Effector memory CD8-positive, alpha-beta T cell (primary cell): ENCODE measurements around the gene ABCG1.

Source experiments
- ATAC-seq: fragments of 150-1000 bp; cut with Tn5 transposase; replicated peaks from 2 replicates; pipeline ENCODE4 v1.10.0; 2021; ENCODE audit warnings: mild to moderate bottlenecking, moderate library complexity
- DNase-seq, 3 experiments: peaks; one replicate each; pipeline ENCODE4 v3.0.0; 2021
- H3K27ac Mint-ChIP-seq, 2 donors: one replicate each; pipeline ENCODE4 v1.8.0; 2022; ENCODE audit warnings: mild to moderate bottlenecking in 2 of 2, mixed read lengths in 2 of 2, moderate library complexity in 2 of 2
- H3K27me3 Mint-ChIP-seq, 2 donors: one replicate each; pipeline ENCODE4 v1.8.0; 2022; ENCODE audit warnings: mixed read lengths in 2 of 2
- H3K36me3 Mint-ChIP-seq: one replicate; pipeline ENCODE4 v1.8.0; 2022; ENCODE audit warnings: mild to moderate bottlenecking, moderate library complexity, mixed read lengths; ENCODE audit not compliant: insufficient read depth
- H3K4me1 Mint-ChIP-seq, 2 donors: one replicate each; pipeline ENCODE4 v1.8.0; 2022; ENCODE audit warnings: low read depth in 2 of 2, mixed read lengths in 2 of 2
- H3K4me3 Mint-ChIP-seq, 2 donors: one replicate each; pipeline ENCODE4 v1.8.0; 2022; ENCODE audit warnings: mild to moderate bottlenecking in 2 of 2, mixed read lengths in 2 of 2, moderate library complexity in 2 of 2
- H3K9me3 Mint-ChIP-seq, 2 donors: one replicate each; pipeline ENCODE4 v1.8.0; 2022; ENCODE audit warnings: mixed read lengths in 2 of 2

ABCG1 gene

DNA sequence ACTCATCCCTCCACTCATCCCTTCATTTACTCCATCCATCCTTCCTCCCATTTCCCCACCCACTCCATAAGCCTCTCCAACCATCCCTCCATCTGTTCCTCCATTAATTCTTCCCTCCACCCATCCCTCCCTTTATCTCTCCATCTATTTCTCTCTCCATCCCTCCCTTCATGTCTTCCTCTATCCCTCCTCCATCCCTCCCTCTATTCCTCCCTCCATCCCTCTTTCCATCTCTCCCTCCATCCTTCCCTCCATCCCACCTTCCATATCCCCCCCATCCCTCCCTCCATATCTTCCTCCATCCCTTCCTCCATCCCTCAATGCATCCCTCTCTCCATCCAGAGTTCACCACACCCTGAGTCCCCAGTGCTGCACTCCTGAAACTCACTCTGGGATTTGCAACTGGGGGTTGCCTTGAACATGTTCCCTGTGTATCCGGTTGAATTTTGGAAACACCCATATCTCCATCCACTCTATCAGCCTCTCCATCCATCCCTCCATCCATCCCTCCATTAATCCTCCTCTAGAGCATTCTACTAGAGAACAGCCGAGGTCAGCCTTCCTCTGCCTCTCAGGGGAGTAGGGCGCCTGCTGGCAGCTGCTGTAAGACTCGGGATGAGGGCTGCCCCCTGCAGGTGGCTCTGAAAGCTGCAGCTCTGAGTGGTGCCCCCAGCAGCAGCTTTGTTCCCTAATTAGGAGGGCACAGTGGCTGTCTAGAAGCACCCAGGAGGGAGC is 39.4 kb downstream of the ABCG1 start:
- DNase-seq = peak; percentile 82 to 85 (median 83)
- peaks cover 42% of the 10 kb centered on the region for H3K36me3 Mint-ChIP-seq
- H3K9me3 Mint-ChIP-seq = no peaks in the 10 kb centered on the region
- H3K27me3 Mint-ChIP-seq = no peaks in the 10 kb centered on the region
- peak; percentile 95 for ATAC-seq
- H3K27ac Mint-ChIP-seq = peak overlapping the region; percentile 19 to 30
- H3K4me3 Mint-ChIP-seq = no peak overlapping the region
- peaks cover 23% of the 10 kb centered on the region in 2 donors for H3K4me1 Mint-ChIP-seq

DNA sequence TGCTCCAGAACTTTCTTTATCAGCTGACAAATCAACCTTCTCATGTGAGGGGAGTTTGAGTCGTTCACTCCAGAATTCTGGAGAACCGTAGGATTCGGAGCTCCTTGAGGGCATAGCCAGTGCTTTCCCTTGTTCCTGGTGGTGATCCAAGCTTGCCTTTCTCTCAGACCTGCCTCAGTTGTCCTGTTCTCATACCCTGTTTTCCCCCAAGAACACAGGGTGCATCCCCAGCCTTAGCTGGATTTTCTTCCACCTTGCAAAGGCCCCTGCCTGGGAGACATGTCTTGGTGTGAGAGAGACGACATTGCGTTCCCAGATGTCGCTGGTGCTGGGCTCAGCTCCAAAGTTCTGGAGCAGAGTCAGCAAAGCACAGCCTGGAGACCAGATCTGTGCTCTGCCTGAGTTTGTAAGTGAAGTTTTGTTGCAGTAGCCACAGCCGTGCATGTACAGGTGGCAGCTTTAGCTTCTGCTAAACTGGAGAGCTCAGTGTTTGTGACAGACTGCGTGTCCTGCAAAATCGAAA is 40.0 kb downstream of the ABCG1 start:
- peaks cover 46% of the 10 kb centered on the region for H3K36me3 Mint-ChIP-seq
- H3K27ac Mint-ChIP-seq = peak overlapping the region; percentile 19 to 49
- H3K4me3 Mint-ChIP-seq = no peak overlapping the region
- peaks cover 17 to 19% of the 10 kb centered on the region in 2 donors for H3K4me1 Mint-ChIP-seq
- DNase-seq (no peak), ATAC-seq (no peak)
- no peaks in the 10 kb centered on the region for H3K27me3 Mint-ChIP-seq
- H3K9me3 Mint-ChIP-seq = no peaks in the 10 kb centered on the region

DNA sequence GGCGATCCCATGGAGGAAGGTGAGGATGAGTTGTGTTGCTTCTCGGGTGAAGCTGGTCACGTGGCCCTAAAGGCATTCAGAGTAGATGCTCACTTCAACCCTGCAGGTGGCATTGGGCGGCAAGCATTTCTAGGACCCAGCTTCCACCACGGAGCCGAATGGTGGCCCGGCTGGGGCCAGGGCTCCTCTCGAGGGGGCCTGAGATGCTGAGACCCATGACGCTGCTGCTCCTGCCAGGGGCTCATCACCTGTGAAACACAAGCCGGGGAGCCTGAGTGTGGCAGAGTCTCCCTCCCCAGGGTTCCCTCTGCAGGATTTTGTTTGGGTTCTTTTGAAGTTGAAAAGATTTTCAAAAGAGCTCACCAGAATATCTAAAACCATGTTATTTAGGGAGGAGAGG is 41.2 kb downstream of the ABCG1 start:
- Mint-ChIP-seq H3K27ac (no peak overlapping the region), H3K27me3 (no peaks in the 10 kb centered on the region), H3K4me1 (peaks cover 13 to 15% of the 10 kb centered on the region in 2 donors), H3K9me3 (no peaks in the 10 kb centered on the region), H3K36me3 (peaks cover 42% of the 10 kb centered on the region), H3K4me3 (no peak overlapping the region)
- ATAC-seq = no peak
- DNase-seq = no peak

DNA sequence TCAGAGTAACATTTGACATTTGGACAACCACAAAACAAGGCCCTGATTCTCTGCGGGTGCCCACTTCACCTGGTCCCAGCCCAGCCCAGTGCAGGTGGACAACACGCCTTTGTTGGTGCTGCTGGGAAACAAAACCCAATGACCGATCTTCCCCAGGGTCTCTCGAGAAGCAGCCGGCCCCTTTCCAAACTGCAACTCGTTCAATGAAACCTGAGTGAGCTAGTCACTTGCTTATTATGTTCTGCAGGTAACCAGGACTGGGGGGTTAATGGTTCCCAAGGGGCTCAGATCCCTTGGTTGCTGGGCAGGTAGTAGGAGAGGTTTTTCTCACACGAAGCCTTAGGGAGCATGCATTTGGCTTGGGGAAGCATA is 42.9 kb downstream of the ABCG1 start:
- Mint-ChIP-seq H3K27ac (no peak overlapping the region), H3K27me3 (no peaks in the 10 kb centered on the region), H3K9me3 (no peaks in the 10 kb centered on the region), H3K4me1 (peaks cover 15 to 20% of the 10 kb centered on the region in 2 donors), H3K36me3 (peaks cover 29% of the 10 kb centered on the region), H3K4me3 (no peak overlapping the region)
- DNase-seq = no peak
- no peak for ATAC-seq

DNA sequence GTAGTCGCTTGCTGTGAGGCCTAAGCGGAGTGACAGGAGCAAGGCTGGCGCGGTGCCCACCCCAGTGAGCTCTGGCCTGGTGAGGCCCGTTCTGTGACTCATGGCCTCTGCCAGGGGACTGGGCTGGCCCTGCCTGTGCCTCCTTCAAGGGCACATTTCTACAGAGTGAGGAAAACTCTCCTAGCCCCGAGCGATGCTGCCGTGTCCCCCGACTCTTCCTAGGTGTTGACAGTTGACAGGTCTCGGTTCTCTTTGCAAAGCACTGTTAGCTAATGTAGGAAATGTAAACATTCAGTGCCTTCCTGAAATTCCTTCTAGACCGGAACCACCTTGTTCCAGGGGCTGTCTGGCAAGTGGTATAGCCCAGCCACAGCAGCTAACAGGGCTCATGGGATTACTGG is 43.9 kb downstream of the ABCG1 start:
- no peaks in the 10 kb centered on the region for H3K9me3 Mint-ChIP-seq
- H3K36me3 Mint-ChIP-seq = peaks cover 31% of the 10 kb centered on the region
- H3K4me3 Mint-ChIP-seq = no peak overlapping the region
- ATAC-seq (no peak), DNase-seq (no peak)
- no peaks in the 10 kb centered on the region for H3K27me3 Mint-ChIP-seq
- H3K4me1 Mint-ChIP-seq = peaks cover 21 to 26% of the 10 kb centered on the region in 2 donors
- H3K27ac Mint-ChIP-seq = no peak overlapping the region

DNA sequence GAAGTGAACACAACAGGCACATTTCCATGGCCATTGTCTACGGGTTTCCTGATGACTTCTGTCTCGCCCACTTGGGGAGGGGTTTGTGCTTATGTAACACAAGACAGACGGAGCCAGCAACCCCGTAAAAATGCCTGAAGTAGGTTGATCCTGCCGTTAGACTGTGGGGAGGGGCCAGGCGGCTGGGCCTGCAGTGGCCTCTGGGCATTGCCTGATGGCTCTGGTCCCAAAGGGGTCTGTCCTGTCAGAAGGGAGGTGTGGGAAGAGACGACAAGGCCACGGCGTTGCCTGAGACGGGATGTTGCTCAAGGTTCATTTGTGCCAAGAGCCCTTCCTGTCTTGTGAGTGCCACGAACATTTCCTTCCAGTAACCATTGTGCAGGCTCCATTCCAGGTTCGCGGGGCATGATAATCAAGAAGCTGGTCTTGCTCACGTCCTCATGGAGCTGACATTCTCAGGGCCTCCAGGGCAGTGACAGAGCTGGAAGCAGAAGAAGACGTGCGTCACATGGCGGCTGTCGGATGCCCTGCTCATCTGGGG is 44.7 kb downstream of the ABCG1 start:
- Mint-ChIP-seq H3K4me1 (peaks cover 21 to 22% of the 10 kb centered on the region in 2 donors), H3K9me3 (no peaks in the 10 kb centered on the region), H3K27me3 (no peaks in the 10 kb centered on the region), H3K27ac (peak overlapping the region in 1 of 2 donors; percentile 2), H3K36me3 (peaks cover 28% of the 10 kb centered on the region), H3K4me3 (no peak overlapping the region)
- ATAC-seq (no peak), DNase-seq (no peak)

DNA sequence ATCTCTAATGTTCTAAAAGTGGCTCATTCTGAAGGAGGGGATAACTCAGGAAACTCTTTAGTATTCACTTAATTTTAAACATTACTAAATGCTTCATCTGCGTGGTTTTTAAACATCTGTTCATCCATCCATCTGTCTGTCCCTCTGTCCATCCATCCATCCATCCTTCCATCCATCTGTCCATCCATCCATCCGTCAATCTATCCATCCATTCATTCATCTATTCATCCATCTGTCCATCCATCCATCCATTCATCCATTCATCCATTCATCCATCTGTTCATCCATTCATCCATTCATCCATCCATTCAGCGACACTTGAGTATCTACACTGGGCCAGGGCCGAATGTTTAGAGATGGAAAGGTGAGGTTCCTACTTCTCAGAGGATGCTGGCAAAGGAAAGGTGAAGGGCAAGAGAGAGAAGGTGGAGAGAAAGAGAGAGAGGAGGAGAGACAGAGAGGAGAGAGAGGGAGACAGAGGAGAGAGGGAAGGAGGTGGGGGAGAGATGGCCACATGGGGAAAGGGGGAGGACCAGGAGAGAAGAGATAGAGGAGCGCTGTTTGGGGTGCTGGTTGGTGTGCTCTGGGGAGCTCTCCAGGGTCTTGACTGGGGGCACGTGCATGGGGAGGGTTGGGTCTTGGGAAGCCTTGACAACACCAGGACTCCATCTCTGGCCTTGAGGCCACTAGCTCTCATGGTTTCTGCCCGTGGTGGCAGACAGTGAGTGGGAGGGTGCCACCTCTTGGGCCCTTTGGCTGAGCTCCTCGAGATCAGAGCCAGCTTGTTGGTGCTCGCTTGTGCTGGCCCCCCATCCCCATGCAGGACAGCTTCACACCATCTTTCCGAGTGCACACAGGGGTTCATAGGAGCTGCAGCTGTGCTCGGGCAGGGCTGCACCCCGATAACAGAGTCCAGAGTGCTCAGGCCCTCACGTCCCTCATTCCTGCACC is 45.6 kb downstream of the ABCG1 start:
- peak overlapping the region; percentile 27 to 47 for H3K27ac Mint-ChIP-seq
- no peak overlapping the region for H3K4me3 Mint-ChIP-seq
- no peaks in the 10 kb centered on the region for H3K9me3 Mint-ChIP-seq
- H3K36me3 Mint-ChIP-seq = peaks cover 25% of the 10 kb centered on the region
- H3K27me3 Mint-ChIP-seq = no peaks in the 10 kb centered on the region
- H3K4me1 Mint-ChIP-seq = peaks cover 22 to 23% of the 10 kb centered on the region in 2 donors
- ATAC-seq (no peak), DNase-seq (no peak)

DNA sequence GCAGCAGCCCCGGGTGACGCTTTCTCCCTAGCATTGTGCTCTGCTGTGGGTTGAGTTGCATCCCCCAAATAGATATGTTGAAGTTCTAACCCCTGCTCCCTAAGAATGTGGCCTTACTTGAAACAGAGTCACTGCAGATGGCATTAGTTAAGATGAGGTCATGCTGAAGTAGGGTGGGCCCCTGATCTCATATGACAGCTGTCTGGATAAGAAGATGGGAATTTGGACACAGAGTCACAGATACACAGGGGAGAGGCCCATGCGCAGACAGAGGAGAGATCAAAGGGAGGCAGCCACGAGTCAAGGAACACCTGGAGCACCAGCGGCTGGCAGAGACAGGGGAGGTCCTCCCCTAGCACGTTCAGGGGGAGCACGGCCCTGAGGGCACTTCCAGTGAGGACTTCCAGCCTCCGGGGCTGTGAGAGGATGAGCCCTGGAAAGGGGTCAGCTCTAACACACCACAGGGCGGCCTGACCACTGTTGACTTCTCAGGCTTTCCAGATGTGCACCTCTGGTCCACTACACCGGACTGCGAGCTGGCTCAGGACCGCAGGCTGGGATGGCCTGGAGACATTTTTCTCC is 46.4 kb downstream of the ABCG1 start:
- H3K36me3 Mint-ChIP-seq = peaks cover 19% of the 10 kb centered on the region
- DNase-seq (no peak), ATAC-seq (no peak)
- no peak overlapping the region for H3K4me3 Mint-ChIP-seq
- no peaks in the 10 kb centered on the region for H3K27me3 Mint-ChIP-seq
- H3K4me1 Mint-ChIP-seq = peaks cover 22 to 25% of the 10 kb centered on the region in 2 donors
- no peaks in the 10 kb centered on the region for H3K9me3 Mint-ChIP-seq
- H3K27ac Mint-ChIP-seq = peak overlapping the region; percentile 27 to 47

DNA sequence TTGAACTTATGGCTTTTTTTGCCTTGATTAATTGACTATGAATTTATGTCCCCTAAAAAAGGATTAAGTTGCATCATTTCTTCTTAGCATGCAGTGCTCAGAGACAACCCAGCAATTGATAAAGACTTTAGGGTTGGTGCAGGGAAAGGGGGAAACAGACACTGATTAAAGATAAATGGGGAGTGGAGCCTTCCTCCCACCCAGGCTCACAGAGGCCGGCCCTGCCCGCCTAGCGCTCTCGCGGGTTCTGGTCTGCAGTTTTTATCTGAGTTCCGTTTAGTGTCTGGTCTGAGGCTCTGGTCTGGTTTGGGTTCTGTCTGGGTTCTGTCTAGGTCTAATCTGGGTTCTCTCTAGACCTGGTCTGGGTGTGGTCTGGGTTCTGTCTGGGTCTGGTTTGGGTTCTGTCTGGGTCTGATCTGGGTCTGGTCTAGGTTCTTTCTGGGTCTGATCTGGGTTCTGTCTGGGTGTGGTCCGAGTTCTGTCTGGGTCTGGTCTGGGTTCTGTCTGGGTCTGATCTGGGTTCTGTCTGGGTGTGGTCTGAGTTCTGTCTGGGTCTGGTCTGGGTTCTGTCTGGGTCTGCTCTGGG is 48.1 kb downstream of the ABCG1 start:
- Mint-ChIP-seq H3K9me3 (no peaks in the 10 kb centered on the region), H3K4me3 (peak overlapping the region in 1 of 2 donors; percentile 54), H3K27ac (peak overlapping the region; percentile 69 to 90), H3K4me1 (peaks cover 22 to 25% of the 10 kb centered on the region in 2 donors), H3K36me3 (peaks cover 18% of the 10 kb centered on the region), H3K27me3 (no peaks in the 10 kb centered on the region)
- ATAC-seq (peak; percentile 21), DNase-seq (no peak)

DNA sequence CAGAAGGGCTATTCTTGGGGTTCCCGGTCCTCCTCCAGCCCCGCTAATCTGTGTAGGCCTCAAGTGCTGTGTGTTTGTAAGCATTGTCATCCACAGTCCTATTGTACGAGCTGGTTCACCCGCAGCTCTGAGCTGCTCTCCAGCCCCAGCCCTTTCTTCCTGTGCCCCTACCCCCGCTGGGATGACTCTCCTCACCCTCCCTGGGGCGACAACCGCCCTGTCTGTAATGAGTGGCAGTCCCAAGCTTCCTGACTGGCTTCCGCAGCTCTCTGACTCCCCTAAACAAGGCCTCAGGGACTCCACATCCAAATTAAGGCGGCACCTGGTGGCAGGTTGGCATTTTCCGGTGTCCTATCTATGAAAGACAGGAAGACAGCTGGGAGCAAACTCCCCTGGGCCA is 50.4 kb downstream of the ABCG1 start:
- H3K27me3 Mint-ChIP-seq = no peaks in the 10 kb centered on the region
- ATAC-seq (no peak), DNase-seq (no peak)
- H3K36me3 Mint-ChIP-seq = peaks cover 17% of the 10 kb centered on the region
- no peaks in the 10 kb centered on the region for H3K9me3 Mint-ChIP-seq
- H3K4me1 Mint-ChIP-seq = peaks cover 22 to 25% of the 10 kb centered on the region in 2 donors
- H3K27ac Mint-ChIP-seq = peak overlapping the region in 1 of 2 donors; percentile 90
- H3K4me3 Mint-ChIP-seq = peak overlapping the region in 1 of 2 donors; percentile 36

DNA sequence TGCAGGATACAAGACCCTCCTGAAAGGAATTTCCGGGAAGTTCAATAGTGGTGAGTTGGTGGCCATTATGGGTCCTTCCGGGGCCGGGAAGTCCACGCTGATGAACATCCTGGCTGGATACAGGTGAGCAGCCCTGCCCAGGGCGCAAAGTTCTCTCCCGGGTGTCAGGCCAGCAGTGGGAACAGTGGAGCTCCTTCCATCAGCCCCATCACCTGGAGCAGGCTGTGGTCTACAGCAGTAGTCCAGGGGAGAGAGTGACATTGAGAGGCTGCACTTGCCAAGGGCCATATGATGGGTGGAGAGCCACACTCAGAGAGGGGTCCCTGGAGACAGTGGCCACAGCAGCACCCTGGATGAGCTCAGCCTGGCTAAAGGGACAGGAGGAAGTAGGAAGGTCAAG is 52.1 kb downstream of the ABCG1 start:
- Mint-ChIP-seq H3K36me3 (peaks cover 27% of the 10 kb centered on the region), H3K27me3 (no peaks in the 10 kb centered on the region), H3K27ac (peak overlapping the region in 1 of 2 donors; percentile 41), H3K4me3 (no peak overlapping the region), H3K9me3 (no peaks in the 10 kb centered on the region), H3K4me1 (peaks cover 18 to 20% of the 10 kb centered on the region in 2 donors)
- DNase-seq (no peak), ATAC-seq (no peak)

DNA sequence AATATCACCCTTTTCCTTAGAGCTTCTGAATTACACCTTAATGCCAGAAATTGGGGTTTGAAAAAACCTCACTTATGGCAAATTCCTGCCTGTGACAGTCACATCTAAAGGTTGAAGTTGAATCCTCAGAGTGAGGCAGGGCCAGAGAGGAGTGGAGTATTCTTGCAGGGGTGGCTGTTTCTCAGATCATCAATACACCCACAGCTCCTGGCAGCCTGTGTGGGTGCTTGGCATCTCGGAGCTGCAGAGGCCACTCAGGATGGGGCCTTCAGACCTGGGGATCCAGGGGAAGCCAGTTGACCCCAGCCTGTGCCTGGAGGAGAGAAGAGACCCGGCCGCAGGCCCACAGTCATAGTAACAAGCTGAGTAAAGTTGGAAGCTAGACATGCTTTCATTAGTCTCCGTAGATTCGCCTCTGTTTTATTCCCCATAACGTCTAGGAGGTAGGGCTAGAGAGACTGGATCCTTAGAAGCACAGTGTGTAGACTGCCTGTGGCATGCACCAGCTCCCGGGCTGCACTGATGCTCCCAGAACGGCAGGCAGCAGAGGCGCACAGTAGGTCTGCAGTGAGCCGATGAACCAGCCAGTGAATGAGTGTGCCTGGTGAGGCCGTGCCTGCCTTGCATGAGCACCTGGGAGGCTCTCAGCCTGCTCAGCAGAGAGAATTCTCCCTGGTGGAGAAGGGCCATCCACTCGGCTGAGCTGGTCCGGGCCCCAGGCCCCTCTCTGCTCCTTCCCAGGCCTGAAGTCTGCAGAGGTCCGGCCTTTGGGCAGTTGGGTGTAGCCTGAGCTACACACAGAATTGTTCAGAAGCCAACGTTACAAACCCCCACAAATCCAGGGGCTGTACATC is 53.4 kb downstream of the ABCG1 start:
- H3K9me3 Mint-ChIP-seq = no peaks in the 10 kb centered on the region
- H3K4me3 Mint-ChIP-seq = no peak overlapping the region
- H3K27me3 Mint-ChIP-seq = no peaks in the 10 kb centered on the region
- DNase-seq = no peak
- no peak overlapping the region for H3K27ac Mint-ChIP-seq
- peaks cover 33% of the 10 kb centered on the region for H3K36me3 Mint-ChIP-seq
- no peak for ATAC-seq
- H3K4me1 Mint-ChIP-seq = peaks cover 8 to 14% of the 10 kb centered on the region in 2 donors
